Upper lobe of left lung (tissue), 4 donors: ENCODE data around the gene TIMM44.

Source experiments
- CTCF ChIP-seq, 6 experiments: fragments of 450-650 bp in 4 of 6; fragments of 200-600 bp in 2 of 6; sonication (generic) in 2 of 6; IDR thresholded peaks; one replicate each; pipeline ENCODE4 v1.5.1; 2016 to 2019; ENCODE audit warnings: antibody characterized with exemption in 6 of 6
- EP300 ChIP-seq, 4 donors: sonication (generic); formaldehyde crosslinking; IDR thresholded peaks; one replicate each; pipeline ENCODE4 v1.5.1; 2017; ENCODE audit warnings: antibody characterized with exemption in 4 of 4, control low read depth in 2 of 4
- POLR2A ChIP-seq, 4 donors: fragments of 450-650 bp; IDR thresholded peaks; one replicate each; pipeline ENCODE4 v1.5.1; 2016 to 2017; ENCODE audit warnings: antibody characterized with exemption in 4 of 4, mild to moderate bottlenecking in 2 of 4
- POLR2AphosphoS5 ChIP-seq, 2 donors: sonication (generic); formaldehyde crosslinking; IDR thresholded peaks; one replicate each; pipeline ENCODE4 v1.5.1; 2017; ENCODE audit warnings: antibody characterized with exemption in 2 of 2

- TF ChIP-seq POLR2AphosphoS5 (IDR thresholded peaks at IDR 0.05) (no peak), CTCF (IDR thresholded peaks at IDR 0.05) (no peak), POLR2A (IDR thresholded peaks at IDR 0.05) (no peak), EP300 (IDR thresholded peaks at IDR 0.05) (no peak)
These were observed 9.4 kb downstream of the TIMM44 start for GRCh38 chr19:7933828-7934725.
